NCI-H2107 treated with DMSO at 0.1 percent for 48 hours (cell line): ENCODE results near the gene ACAP1.

Source experiments
- DNase-seq: peaks from one replicate; lab custom pipeline; 2025; ENCODE audit not compliant: unreplicated experiment; lab: John Stamatoyannopoulos, UW

The ACAP1 gene

GRCh38 chr17:7384489-7385081 lies 48.3 kb downstream of the ACAP1 start:
- DNase-seq: no peak

- no peak for DNase-seq
Observed at GRCh38 chr17:7388856-7389255, 52.5 kb downstream of the ACAP1 start.

GRCh38 chr17:7389924-7390910 lies 53.9 kb downstream of the ACAP1 start:
- DNase-seq: no peak

GRCh38 chr17:7391307-7391706 lies 55.0 kb downstream of the ACAP1 start:
- no peak for DNase-seq

- DNase-seq: no peak
Observed at GRCh38 chr17:7392696-7393612, 56.6 kb downstream of the ACAP1 start.

- DNase-seq: no peak
Observed at GRCh38 chr17:7393613-7394451, 57.5 kb downstream of the ACAP1 start.

- no peak for DNase-seq
Observed at GRCh38 chr17:7394452-7395191, 58.3 kb downstream of the ACAP1 start, which contains the start of gene PLSCR3. PLSCR3 (minus strand) TSS chr17:7394525; CDS start chr17:7394110, 415 bp downstream.

GRCh38 chr17:7396147-7396546 lies 59.8 kb downstream of the ACAP1 start:
- no peak for DNase-seq

GRCh38 chr17:7398612-7399011 lies 62.3 kb downstream of the ACAP1 start:
- no peak for DNase-seq
